ENCODE measurements around the gene PTPRU.

- no peak for TF ChIP-seq YY1 (IDR thresholded peaks at IDR 0.05; ENCODE audit: insufficient read depth, insufficient read length)
- no peak for TF ChIP-seq ZNF274 (IDR thresholded peaks at IDR 0.05; ENCODE audit: low read depth, low read length)
Measured at GRCh38 chr1:29315876-29316275, 79.6 kb downstream of the PTPRU start.
